Left ventricle myocardium inferior (tissue), 1 donor: Measurements from ENCODE around the gene GAS2L3. TPM values are rescaled to one million over a fixed set of nuclear protein-coding genes. Genes with fewer than 3 reads are reported as not detected.

ENCODE experiments used
- DNase-seq: peaks from one replicate; pipeline ENCODE4 v3.0.0-alpha.2; 2020
- H3K27ac ChIP-seq: fragments of 200-600 bp; replicated peaks from 2 replicates; pipeline ENCODE4 v1.8.0; 2021
- H3K27me3 ChIP-seq: fragments of 200-600 bp; 2 replicates; pipeline ENCODE4 v1.8.0; 2021; ENCODE audit warnings: low read depth
- H3K36me3 ChIP-seq: fragments of 200-600 bp; 2 replicates; pipeline ENCODE4 v1.8.0; 2021
- H3K4me1 ChIP-seq: fragments of 200-600 bp; 2 replicates; pipeline ENCODE4 v1.8.0; 2021
- H3K4me3 ChIP-seq: fragments of 200-600 bp; 2 replicates; pipeline ENCODE4 v1.8.0; 2021; ENCODE audit warnings: mild to moderate bottlenecking, moderate library complexity
- H3K9me3 ChIP-seq: fragments of 200-600 bp; replicated peaks from 2 replicates; pipeline ENCODE4 v1.8.0; 2021
- CTCF ChIP-seq: fragments of 200-600 bp; IDR thresholded peaks from 2 replicates; pipeline ENCODE4 v1.8.0; 2021; ENCODE audit warnings: antibody characterized with exemption, mild to moderate bottlenecking, borderline replicate concordance
- intact Hi-C: fragments of 100-400 bp; cut with micrococcal nuclease; formaldehyde crosslinking; loops from one replicate; pipeline ENCODE4 v1.11.0; 2022
- total RNA-seq: library from RNA; stranded (reverse); fragmentation: NEBNext Ultra II Directional; extraction: Animal tissue kit (Norgen Biotek cat#: 25700); gene quantifications from one replicate; pipeline ENCODE4 v1.2.1, GENCODE V29; 2021
- donor health status: DM: no; HTN: yes; CAD: no; lungs with severe emphysema.

Gene GAS2L3
- total RNA-seq, 1 donor from 2014 or later = 1.8 TPM

GRCh38 chr12:100674036-100674888 is 100.8 kb downstream of the GAS2L3 start:
- no peak for DNase-seq
- Histone ChIP-seq H3K27ac (no peak overlapping the region), H3K36me3 (no peaks in the 10 kb centered on the region), H3K4me1 (no peaks in the 10 kb centered on the region), H3K27me3 (peaks cover 27% of the 10 kb centered on the region), H3K4me3 (no peak overlapping the region), H3K9me3 (no peaks in the 10 kb centered on the region)
- no peak for TF ChIP-seq CTCF
- intact Hi-C loops = no loop called here

Other genes starting within 250 kb of the GAS2L3 start
- gene SLC17A8, start 216.6 kb upstream of the GAS2L3 start, total RNA-seq = not detected
- not detected for gene NR1H4, start 99.8 kb upstream of the GAS2L3 start, total RNA-seq
- not detected for gene ANO4, start 221.1 kb downstream of the GAS2L3 start, total RNA-seq